Endothelial cell (in vitro differentiated cells): ENCODE data around the gene MED16. TPM values are rescaled to one million over a fixed set of nuclear protein-coding genes. Genes with fewer than 3 reads are reported as not detected.

Experiments
- DNase-seq: peaks from one replicate; pipeline ENCODE4 v3.0.0; 2021; ENCODE audit warnings: low spot score
- H3K27ac Mint-ChIP-seq: one replicate; pipeline ENCODE4 v1.8.0; 2021; ENCODE audit warnings: mixed read lengths, inconsistent platforms; ENCODE audit not compliant: unreplicated experiment
- H3K27me3 Mint-ChIP-seq: one replicate; pipeline ENCODE4 v1.8.0; 2021; ENCODE audit warnings: mild to moderate bottlenecking, moderate library complexity, mixed read lengths, inconsistent platforms; ENCODE audit not compliant: unreplicated experiment
- H3K36me3 Mint-ChIP-seq: one replicate; pipeline ENCODE4 v1.8.0; 2021; ENCODE audit warnings: mild to moderate bottlenecking, low read depth, mixed read lengths, inconsistent platforms; ENCODE audit not compliant: unreplicated experiment
- H3K4me1 Mint-ChIP-seq: one replicate; pipeline ENCODE4 v1.8.0; 2021; ENCODE audit warnings: mild to moderate bottlenecking, mixed read lengths, inconsistent platforms; ENCODE audit not compliant: unreplicated experiment
- H3K4me3 Mint-ChIP-seq: one replicate; pipeline ENCODE4 v1.8.0; 2021; ENCODE audit warnings: mild to moderate bottlenecking, mixed read lengths, inconsistent platforms; ENCODE audit not compliant: unreplicated experiment
- H3K9me3 Mint-ChIP-seq: one replicate; pipeline ENCODE4 v1.8.0; 2021; ENCODE audit warnings: mixed read lengths, inconsistent platforms; ENCODE audit not compliant: unreplicated experiment
- total RNA-seq: library from RNA; stranded (reverse); fragmentation: NEBNext Ultra II Directional; extraction: Animal tissue kit (Norgen Biotek cat#: 25700); gene quantifications from one replicate; pipeline ENCODE4 v1.2.1, GENCODE V29; 2021; ENCODE audit not compliant: unreplicated experiment
- TF ChIP-seq, protein P1 (sequence below): fragments of 200-600 bp; sonication (generic); IDR thresholded peaks from one replicate; pipeline ENCODE4 v1.5.0; 2021; ENCODE audit warnings: antibody characterized with exemption; ENCODE audit not compliant: unreplicated experiment

The MED16 gene
- total RNA-seq, 1 donor from 2014 or later, result 66.5 TPM

DNA sequence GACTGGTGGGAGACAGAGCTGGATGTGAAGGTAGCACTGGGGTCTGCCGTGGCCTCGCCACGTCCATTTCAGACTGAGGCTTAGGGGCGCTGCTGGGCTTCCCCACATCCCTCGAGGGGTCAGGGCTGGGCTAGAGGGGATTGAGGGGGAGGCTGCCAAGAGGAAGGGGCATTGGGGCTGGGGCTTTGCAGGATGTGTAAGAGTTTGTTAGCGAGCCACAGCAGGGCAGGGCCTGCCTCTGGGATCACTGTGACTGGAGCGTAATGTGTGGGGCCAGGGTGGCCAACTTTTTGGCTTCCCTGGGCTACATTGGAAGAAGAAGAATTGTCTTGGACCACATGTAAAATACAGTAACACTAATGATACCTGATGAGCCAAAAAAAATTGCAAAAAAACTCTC is 46.9 kb upstream of the MED16 start:
- Mint-ChIP-seq H3K27ac (peak overlapping the region; percentile 92), H3K27me3 (peaks cover 8% of the 10 kb centered on the region), H3K4me1 (peaks cover 5% of the 10 kb centered on the region), H3K4me3 (peak overlapping the region; percentile 87), H3K36me3 (peaks cover 26% of the 10 kb centered on the region), H3K9me3 (no peaks in the 10 kb centered on the region)
- no peak for DNase-seq
- TF ChIP-seq, protein P1, sequence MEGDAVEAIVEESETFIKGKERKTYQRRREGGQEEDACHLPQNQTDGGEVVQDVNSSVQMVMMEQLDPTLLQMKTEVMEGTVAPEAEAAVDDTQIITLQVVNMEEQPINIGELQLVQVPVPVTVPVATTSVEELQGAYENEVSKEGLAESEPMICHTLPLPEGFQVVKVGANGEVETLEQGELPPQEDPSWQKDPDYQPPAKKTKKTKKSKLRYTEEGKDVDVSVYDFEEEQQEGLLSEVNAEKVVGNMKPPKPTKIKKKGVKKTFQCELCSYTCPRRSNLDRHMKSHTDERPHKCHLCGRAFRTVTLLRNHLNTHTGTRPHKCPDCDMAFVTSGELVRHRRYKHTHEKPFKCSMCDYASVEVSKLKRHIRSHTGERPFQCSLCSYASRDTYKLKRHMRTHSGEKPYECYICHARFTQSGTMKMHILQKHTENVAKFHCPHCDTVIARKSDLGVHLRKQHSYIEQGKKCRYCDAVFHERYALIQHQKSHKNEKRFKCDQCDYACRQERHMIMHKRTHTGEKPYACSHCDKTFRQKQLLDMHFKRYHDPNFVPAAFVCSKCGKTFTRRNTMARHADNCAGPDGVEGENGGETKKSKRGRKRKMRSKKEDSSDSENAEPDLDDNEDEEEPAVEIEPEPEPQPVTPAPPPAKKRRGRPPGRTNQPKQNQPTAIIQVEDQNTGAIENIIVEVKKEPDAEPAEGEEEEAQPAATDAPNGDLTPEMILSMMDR, result no peak

DNA sequence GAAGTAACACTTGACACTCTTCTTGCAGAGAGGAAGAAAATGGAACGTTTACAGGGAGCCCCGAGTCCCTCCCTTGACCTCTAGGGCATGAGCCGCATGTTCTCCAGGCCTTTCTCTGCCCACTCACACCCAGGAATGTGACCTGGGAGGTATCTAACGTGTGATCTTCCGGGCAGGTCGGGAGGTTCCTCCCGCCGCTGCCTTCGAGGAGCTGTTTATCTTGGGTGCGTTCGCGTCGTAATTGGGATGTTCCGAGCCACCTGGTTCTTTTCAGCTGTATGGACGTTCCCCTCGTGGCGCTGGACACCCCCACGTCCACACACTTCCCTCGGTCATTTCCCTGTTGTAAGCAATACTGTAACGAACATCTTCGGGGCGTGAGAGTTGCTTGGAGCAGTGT is 46.5 kb upstream of the MED16 start:
- no peak overlapping the region for H3K27ac Mint-ChIP-seq
- no peak for DNase-seq
- H3K36me3 Mint-ChIP-seq, result peaks cover 26% of the 10 kb centered on the region
- H3K27me3 Mint-ChIP-seq, result peaks cover 6% of the 10 kb centered on the region
- TF ChIP-seq, protein P1, result no peak
- peaks cover 5% of the 10 kb centered on the region for H3K4me1 Mint-ChIP-seq
- no peaks in the 10 kb centered on the region for H3K9me3 Mint-ChIP-seq
- no peak overlapping the region for H3K4me3 Mint-ChIP-seq

- TF ChIP-seq, protein P1, result no peak
- H3K4me3 Mint-ChIP-seq, result peak overlapping the region; percentile 62
- H3K9me3 Mint-ChIP-seq, result no peaks in the 10 kb centered on the region
- peaks cover 6% of the 10 kb centered on the region for H3K27me3 Mint-ChIP-seq
- no peak overlapping the region for H3K27ac Mint-ChIP-seq
- no peak for DNase-seq
- H3K4me1 Mint-ChIP-seq, result peaks cover 8% of the 10 kb centered on the region
- peaks cover 24% of the 10 kb centered on the region for H3K36me3 Mint-ChIP-seq
These were observed 45.4 kb upstream of the MED16 start for GRCh38 chr19:938233-938923.

DNA sequence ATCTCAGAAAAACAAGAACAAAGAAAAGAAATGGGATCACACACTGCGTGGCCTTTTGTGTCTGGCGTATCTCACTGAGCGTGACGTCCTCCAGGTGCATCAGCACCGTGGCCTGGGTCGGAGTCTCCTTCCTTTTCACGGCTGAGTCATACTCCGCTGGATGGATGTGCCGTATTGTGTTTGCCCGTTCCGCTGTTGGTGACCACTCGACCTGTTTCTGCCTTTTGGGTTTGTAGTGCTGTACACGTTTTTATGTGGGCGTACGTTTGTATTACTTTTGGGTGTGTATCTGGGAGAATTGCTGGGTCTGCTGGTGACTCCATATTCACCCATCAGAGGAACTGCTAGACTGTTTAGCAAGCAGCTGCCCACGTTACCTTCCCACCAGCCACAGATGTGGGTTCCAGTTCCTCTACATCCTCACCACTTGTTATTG is 44.3 kb upstream of the MED16 start:
- Mint-ChIP-seq H3K4me3 (no peak overlapping the region), H3K9me3 (no peaks in the 10 kb centered on the region), H3K27ac (no peak overlapping the region), H3K4me1 (peaks cover 8% of the 10 kb centered on the region), H3K36me3 (peaks cover 16% of the 10 kb centered on the region), H3K27me3 (peaks cover 5% of the 10 kb centered on the region)
- TF ChIP-seq, protein P1, result no peak
- DNase-seq, result no peak

GRCh38 chr19:936175-936546 is 43.2 kb upstream of the MED16 start:
- peaks cover 12% of the 10 kb centered on the region for H3K4me1 Mint-ChIP-seq
- no peak for DNase-seq
- no peak overlapping the region for H3K4me3 Mint-ChIP-seq
- peaks cover 10% of the 10 kb centered on the region for H3K36me3 Mint-ChIP-seq
- TF ChIP-seq, protein P1, result no peak
- peaks cover 2% of the 10 kb centered on the region for H3K27me3 Mint-ChIP-seq
- no peaks in the 10 kb centered on the region for H3K9me3 Mint-ChIP-seq
- no peak overlapping the region for H3K27ac Mint-ChIP-seq
